ENCODE results near the gene CYP27C1.

Gene CYP27C1

DNA sequence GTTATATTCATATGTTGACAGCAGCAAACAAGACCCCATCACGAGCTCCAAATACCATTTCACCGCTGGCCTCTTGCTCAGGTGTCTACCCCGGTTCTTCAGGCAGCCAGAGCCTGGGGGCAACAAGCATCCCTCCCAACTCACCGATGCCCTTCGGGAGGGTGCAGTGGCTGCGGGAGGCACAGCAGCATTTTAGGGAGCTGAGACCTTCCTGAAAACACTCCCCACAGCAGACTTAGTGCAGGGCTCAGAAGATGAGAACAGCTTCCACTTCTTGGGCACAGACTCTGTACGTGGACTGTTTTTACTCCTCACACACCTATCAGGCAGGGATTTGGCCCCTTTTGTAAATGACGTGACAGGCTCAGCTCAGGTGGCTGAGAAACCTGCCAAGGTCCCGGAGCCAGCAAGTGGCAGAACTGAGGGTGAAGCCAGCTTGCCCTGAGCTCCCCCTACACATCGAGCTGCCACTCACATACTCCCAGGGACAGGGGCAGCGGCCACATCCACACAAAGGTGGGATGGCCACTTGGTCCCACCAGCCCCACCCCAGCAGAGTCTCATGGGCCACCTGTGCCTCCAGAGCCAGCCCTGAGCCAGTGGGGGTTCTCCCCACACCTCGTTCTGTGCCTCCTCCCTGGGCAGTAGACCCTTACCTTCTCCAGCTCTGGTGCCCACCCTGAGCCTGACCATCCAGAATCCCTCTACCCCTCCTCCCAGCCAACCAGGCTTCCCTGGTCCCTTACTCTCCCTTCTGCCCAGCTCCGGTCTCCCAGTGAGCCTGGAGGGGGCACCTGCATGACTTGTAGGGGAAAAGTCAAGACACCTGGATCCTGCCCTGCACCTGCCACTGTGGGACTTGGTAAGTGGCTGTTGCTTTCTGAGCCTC, 28.5 kb downstream of the CYP27C1 start:
- DNase-seq: no peak

DNA sequence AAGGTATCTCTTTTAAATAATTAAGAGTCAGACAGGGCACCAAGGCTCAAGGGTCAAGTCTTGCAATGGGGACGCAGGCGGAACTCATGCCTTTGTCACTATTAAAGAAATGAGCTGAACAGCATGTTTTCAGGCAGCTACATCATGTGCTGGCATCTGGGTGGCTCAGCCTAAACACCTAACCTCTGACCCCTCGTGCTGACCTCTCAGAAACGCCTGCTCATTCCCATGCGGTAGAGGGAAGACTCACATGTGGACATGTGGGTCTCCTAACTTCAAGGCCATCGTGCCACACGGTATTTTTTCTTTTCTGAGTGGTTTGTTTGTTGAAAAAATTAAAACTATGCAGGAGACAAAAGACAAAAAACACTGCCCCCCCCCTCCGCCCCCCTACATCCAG, 31.3 kb downstream of the CYP27C1 start:
- DNase-seq: no peak

DNA sequence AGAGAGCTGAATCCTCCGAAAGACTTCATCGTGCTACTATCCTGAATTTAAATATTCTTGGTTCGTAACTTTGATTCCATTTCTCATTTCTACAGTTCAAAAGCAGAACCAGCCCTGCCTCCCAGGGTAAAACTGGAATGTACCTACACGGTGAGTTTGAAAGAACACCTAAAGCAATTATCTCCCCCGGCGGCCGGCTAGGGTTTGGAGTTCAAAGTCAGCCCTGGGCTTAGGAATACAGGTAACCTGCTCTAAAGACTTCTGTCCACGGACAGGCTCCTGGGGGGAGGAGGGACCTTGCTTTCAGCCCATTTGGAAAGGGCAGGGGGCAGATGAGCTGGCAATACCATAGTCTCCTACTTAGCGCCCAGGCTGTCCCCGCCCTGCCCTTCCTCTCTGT, 32.3 kb downstream of the CYP27C1 start:
- no peak for DNase-seq

- no peak for DNase-seq
These were observed 32.9 kb downstream of the CYP27C1 start for GRCh38 chr2:127187081-127187775.

DNA sequence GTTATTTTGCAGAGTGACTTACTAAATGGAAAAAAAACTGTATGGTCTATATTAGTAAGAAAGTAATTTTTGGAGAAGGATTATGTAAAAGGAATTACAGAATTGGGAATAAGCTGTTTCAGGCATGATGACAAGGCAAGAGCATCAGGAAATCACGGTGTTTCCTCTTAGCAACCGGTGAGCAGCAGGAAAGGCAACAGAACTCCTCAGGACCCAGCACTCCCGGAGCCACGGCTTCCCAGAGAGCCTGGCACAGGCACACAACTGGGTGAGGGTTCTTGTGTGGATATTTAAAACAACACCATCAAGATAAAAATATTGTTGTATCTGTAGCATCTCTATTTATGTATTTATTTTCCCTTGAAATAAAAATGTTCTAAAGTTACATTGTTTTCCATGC, 34.4 kb downstream of the CYP27C1 start:
- no peak for DNase-seq

- DNase-seq: no peak
These were observed 35.0 kb downstream of the CYP27C1 start for GRCh38 chr2:127185093-127185492.

DNA sequence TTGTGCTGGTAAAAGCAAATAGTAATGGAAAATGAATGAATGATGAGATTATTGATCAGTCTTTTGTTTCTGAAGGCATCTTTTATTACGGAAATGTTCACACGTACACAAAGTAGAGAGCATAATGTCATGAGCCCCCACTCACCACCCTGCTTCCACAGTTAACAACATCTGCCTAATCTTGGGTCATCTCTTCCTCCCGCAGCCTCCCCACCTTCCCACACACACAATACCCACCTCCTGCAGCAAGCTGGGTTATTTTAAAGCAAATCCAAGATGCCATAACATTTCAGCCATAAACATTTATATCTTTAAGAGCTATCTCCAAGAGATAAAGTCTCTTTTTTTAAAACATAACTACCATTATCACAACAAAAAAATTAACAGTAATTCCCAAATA, 36.3 kb downstream of the CYP27C1 start:
- DNase-seq: no peak

DNA sequence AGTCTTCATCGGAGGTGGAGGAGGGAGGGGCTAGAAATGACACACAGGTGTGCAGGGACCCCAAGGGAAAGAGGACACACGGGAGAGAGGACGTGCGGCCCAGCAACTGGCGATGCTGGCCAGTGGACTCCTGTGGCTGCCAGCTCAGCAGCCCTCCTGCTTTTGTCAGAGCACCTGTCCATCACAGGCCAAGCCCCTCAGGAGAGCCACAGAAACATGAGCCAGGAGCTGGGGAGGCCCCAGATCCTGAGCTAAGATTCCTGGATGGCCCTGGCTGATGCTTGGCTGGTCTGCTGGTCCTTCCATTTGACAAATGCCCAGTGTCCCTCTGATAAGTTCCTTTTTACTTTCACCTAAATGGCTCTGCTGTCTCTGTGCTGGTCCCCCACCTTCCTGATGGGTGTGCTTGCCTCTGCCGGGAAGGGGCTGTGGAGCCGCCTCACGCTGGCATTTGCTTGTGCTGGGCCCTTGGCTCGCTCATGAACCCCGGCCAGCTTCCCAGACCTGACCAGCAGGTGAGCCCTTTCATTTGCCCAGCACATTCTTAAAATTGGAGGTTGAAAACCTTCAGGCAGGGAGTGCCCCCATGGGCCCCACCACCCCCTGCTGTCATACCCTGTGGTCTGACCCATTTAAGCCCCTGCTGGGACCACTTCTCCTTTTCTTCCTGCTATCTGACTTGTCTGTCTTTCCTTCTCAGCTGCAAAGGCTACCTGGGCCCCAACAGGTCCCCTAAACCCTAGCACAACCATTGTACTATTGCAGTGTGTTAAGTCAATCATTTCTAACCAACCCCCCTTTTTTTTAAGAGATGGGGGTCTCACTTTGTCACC, 37.3 kb downstream of the CYP27C1 start:
- no peak for DNase-seq

DNA sequence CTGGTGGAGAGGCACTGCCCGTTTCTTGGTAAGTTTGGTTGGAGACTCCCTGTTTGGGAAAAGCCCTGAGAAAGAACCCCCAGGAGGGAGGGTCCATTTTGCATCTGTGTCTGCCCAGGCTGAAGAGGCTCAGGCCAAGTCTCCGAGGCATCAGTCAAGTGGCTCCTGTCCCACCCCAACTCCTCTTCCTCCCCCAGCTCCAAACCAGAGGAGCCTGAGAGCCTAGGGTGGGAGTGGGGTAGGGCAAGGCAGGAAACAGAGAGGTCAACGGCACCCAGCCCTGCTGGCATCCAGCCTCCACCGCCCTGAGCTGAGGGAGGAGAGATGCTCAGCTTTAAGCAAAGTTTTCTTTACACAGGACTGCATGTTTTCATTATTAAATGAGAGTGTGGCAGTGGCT, 38.2 kb downstream of the CYP27C1 start:
- no peak for DNase-seq

GRCh38 chr2:127179766-127180165, 40.3 kb downstream of the CYP27C1 start:
- no peak for DNase-seq

GRCh38 chr2:127177617-127178263, 42.4 kb downstream of the CYP27C1 start:
- no peak for DNase-seq

DNA sequence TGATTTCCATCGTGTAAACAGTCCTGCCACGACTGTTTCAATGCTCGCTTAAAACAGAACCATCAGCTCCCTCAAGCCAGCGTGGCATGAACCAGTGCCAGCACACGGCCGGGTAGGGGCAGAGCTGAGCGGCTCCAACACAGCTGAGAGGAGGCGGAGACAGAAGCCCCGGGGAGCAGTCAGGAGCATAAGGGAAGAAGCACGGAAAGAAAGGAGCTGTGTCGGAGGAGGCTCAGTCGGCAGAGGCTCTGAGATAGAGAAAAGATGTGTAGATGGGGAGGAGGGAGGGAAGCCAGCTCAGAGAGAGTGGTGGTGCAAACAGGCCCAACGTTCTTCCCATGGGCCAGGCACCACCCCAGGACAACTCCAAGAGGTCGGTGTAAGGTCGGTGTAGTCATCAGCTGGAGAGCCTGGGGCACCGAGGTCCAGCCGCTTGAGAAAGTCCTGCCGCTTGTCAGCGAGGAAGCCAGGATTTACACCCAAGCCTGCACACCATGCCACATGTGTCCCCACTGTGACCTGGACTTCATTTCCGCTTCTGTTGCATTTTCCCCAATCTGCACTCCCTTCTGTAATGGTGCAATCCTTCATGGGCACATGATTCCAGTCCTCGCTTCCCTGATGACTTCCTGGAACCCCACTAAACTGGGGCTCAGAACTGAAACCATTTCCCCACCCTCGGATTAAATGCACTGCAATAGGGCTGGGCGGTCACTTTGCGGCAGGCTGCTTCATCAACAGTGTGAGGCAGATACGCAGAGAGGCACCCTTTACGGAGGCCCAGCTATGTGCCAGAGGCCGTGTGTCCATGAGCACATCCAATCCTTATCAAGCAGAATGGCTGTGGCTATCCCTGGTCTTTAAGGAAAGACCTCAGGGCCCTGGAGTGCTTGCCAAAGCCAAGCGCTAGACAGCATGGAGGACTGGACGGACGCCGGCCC, 43.5 kb downstream of the CYP27C1 start:
- no peak for DNase-seq

DNA sequence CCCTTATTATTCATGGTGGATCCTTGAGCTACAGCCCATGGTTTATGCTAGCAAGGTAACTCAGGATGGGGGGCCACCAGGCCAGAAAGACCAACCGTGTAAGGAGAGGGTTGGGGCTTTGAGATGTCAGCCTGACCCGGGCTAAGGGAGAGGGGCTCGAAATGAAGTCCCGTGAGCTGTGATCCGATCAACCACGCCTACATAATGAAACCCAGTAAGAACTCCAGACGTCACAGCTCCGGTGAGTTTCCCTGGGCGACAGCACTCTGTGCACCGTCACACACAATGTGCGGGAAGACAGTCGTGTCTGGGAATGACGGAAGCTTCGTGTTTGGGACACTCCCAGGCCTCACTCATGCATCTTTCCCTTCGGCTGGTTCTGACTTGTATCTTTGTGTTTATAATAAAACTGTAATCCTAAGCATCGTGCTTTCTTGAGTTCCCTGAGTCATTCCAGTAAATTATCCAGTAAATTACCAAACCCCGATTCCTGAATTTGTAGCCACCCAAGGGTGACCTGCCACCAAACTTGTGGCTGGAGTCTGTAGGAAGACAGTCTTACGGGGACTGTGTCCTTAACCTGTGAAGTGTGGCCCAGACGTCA, 44.2 kb downstream of the CYP27C1 start:
- DNase-seq: no peak

DNA sequence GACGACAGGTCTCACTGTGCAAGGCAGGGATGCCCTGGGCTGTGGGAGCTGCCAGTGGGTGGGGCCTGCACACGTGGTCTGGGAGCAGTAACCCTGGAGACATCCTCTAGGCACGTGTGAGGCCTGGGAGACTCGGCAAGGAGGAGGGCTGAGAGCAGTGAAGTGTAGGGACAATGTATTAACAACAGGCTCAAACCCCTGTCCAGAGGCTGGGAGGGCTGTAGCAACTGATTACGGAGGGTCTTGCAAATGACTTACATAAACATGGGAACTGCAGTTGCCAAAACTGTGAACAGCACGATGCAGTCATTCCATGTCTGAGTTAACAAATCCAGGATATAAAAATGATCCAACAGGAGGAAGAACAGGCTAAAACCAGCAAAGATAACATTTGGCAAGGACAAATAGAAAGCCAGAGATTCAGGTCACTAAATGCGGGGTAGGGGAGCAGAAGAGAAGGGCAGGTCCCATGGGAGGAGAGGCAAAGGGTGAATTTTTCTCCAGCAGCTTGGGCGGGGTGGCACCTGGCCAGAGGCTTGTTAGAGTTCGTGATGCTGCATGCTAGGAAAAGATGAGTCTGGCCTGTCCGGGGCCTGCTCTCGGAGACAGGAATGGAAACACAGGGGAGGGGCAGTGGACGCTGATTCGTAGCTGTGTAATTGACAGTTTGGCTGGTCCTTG, 44.9 kb downstream of the CYP27C1 start:
- no peak for DNase-seq

GRCh38 chr2:127174640-127175039, 45.5 kb downstream of the CYP27C1 start:
- DNase-seq: no peak

DNA sequence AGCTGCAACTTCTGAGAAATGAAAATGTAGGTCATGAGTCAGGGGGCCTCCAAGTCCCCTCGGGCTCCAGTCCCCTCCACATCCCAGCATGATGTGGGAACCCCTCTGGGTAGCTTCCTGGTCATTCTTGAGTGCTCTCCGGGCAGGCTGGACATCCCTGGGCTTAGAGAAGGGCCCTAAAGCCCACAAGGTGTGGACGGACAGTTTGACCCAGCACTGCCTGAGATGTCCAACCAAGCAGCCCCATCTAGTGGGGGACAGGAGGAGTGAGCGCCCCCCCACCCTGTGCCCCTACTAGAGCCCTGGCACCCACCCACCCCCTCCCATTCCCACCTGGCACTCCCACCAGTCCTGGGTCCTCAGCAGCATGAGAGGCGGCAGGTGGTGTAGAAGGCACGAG, 46.0 kb downstream of the CYP27C1 start:
- DNase-seq: no peak

DNA sequence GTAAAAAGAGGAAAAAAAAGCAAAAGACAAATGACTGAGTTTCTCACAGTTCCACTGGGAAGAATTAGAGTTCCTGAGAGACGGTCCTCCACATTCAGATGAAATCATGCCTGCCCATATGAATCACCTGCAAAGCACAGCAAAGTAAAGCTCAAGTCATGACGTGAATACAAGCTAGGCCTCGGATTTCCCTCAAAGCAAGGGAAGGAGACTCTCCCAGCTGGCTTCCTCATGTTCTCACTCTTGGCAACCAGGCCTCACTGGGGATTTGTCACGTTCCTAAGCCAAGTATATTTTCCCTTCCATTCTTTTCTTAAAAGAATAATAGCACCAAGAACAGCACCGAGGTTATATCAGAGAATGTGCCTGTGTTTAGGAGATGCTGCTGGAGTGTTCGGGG, 47.0 kb downstream of the CYP27C1 start:
- no peak for DNase-seq

GRCh38 chr2:127172306-127172705, 47.8 kb downstream of the CYP27C1 start:
- DNase-seq: no peak

DNA sequence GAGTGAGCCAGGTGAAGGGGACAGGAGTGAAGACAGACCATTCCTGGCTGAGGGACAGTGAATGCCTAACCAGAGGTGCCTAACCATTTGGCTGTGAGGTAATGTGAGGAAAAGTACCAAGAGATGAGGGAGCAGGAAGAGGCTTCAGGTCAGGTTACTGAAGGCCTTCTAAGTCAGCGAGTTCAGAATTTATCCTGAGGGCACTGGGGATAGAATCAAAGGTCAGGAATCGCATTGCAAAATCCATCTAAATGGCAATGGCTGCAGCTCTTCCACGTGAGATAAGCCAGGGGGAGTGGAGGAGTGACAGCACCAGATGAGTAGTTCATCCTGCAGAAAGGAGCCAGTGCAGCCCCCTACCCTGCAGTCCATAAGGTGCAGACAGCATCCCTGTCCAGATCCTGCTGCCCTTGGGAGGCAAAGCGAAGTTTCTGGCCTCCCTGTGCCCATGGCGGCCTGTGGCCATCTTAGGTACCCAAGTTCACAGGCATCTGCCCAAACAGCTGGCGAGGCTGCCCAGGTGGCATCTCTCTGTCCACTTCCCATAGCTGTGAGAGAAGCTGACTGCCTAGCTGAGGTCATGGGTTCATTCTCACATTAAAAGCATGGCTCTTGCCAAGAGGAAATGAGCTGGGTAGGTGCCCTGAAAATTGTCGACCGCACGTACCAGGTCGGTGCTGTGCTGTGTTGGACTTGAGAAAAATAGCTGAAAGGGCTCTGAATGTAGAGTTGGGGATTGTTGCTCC, 49.5 kb downstream of the CYP27C1 start:
- DNase-seq: no peak

DNA sequence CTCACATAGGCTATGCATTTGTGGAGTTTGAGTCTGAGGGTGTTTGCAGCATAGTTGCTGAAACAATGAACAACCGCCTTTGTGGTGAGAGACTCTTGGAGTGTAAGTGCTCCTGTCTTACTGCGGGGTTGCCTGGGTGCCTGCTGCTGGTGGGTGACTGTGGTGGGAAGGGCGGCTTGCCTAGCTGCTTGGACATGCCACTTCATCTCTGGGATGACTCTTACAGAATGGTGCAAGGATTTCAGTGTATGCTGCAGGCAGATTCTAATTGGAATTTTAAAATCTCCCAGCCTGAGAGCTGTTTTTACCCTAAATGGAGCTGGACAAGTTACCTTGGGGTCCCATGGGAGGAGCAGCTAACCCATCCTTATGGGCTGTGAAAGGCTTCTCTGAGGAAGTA, 50.1 kb downstream of the CYP27C1 start:
- no peak for DNase-seq

All from stimulated activated CD4-positive, alpha-beta T cell treated with anti-CD3 and anti-CD28 coated beads, Interleukin-4, amount 100 ng/mL, for 1 hour (primary cell).